ENCODE results near the gene PCDH9. TPM values are rescaled to one million over a fixed set of nuclear protein-coding genes. Genes with fewer than 3 reads are reported as not detected.

Gene PCDH9
- total and polyA plus RNA-seq, 8 donors: 2.0 to 11.6 (median 3.1) TPM

- Histone ChIP-seq H3K4me3 (no peak overlapping the region), H3K27me3 (no peaks in the 10 kb centered on the region), H3K9me3 (no peaks in the 10 kb centered on the region), H3K36me3 (no peaks in the 10 kb centered on the region), H3K27ac (no peak overlapping the region), H3K4me1 (no peaks in the 10 kb centered on the region)
- TF ChIP-seq CTCF (IDR thresholded peaks at IDR 0.05): no peak
- no peak for DNase-seq
- no peak for ATAC-seq
- intact Hi-C loops (cut with DNase I): no loop called here
Observed at GRCh38 chr13:66951426-66951825, 278.7 kb downstream of the PCDH9 start.

DNA sequence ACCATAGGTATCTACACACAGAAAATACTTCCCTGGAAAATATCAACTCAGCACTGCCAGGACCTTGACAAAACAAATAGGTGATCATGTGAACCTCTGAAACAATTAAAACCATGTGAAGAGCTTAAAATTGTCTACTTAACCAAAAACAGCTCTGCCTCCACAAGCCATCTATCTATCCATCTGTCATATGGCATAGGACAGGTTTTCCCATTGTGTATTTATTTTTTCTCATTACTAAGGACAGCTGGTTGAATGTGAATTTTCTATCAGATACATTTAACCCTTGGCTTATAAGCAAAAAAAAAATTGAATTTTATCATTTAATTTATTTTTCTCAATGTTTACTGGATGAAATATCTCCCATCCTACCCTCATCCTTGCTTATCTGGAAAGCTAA, 279.5 kb downstream of the PCDH9 start:
- no peaks in the 10 kb centered on the region for H3K27me3 ChIP-seq
- no peak overlapping the region for H3K4me3 ChIP-seq
- H3K4me1 ChIP-seq: no peaks in the 10 kb centered on the region
- no peak overlapping the region for H3K27ac ChIP-seq
- no peak for TF ChIP-seq CTCF (IDR thresholded peaks at IDR 0.05)
- no peaks in the 10 kb centered on the region for H3K9me3 ChIP-seq
- no peak for ATAC-seq
- H3K36me3 ChIP-seq: no peaks in the 10 kb centered on the region
- intact Hi-C loops (cut with DNase I): no loop called here
- no peak for DNase-seq

GRCh38 chr13:66948910-66949309, 281.2 kb downstream of the PCDH9 start:
- no peak for DNase-seq
- Histone ChIP-seq H3K36me3 (no peaks in the 10 kb centered on the region), H3K27ac (no peak overlapping the region), H3K4me1 (no peaks in the 10 kb centered on the region), H3K4me3 (no peak overlapping the region), H3K27me3 (no peaks in the 10 kb centered on the region), H3K9me3 (no peaks in the 10 kb centered on the region)
- no peak for ATAC-seq
- TF ChIP-seq CTCF (IDR thresholded peaks at IDR 0.05): no peak
- intact Hi-C loops (cut with DNase I): no loop called here

GRCh38 chr13:66943530-66943929, 286.6 kb downstream of the PCDH9 start:
- ATAC-seq (no peak), DNase-seq (no peak)
- intact Hi-C loops (cut with DNase I): no loop called here
- no peak for TF ChIP-seq CTCF (IDR thresholded peaks at IDR 0.05)
- no peaks in the 10 kb centered on the region for H3K9me3 ChIP-seq
- H3K4me3 ChIP-seq: no peak overlapping the region
- H3K27ac ChIP-seq: no peak overlapping the region
- H3K36me3 ChIP-seq: no peaks in the 10 kb centered on the region
- H3K27me3 ChIP-seq: no peaks in the 10 kb centered on the region
- no peaks in the 10 kb centered on the region for H3K4me1 ChIP-seq

- Histone ChIP-seq H3K36me3 (no peaks in the 10 kb centered on the region), H3K9me3 (no peaks in the 10 kb centered on the region), H3K27me3 (no peaks in the 10 kb centered on the region), H3K27ac (no peak overlapping the region), H3K4me3 (no peak overlapping the region), H3K4me1 (no peaks in the 10 kb centered on the region)
- intact Hi-C loops (cut with DNase I): no loop called here
- ATAC-seq (no peak), DNase-seq (no peak)
- no peak for TF ChIP-seq CTCF (IDR thresholded peaks at IDR 0.05)
Observed at GRCh38 chr13:66940113-66940512, 290.0 kb downstream of the PCDH9 start.

All from left lung (tissue), 10 donors.